Ishikawa (cell line): ENCODE data around the gene TMEFF2.

Experiments used
- CREB1 ChIP-seq: IDR thresholded peaks from 2 replicates; pipeline ENCODE4 v1.6.1; 2012; ENCODE audit warnings: low read depth
- EP300 ChIP-seq: IDR thresholded peaks from 2 replicates; pipeline ENCODE4 v1.6.1; 2012; ENCODE audit warnings: borderline replicate concordance
- FOXM1 ChIP-seq: IDR thresholded peaks from 2 replicates; pipeline ENCODE4 v1.6.1; 2012; ENCODE audit warnings: low read depth, borderline replicate concordance
- NFIC ChIP-seq: IDR thresholded peaks from 2 replicates; pipeline ENCODE4 v1.6.1; 2012
- TEAD4 ChIP-seq: IDR thresholded peaks from 2 replicates; pipeline ENCODE4 v1.6.1; 2012
- ZBTB7A ChIP-seq: IDR thresholded peaks from 2 replicates; pipeline ENCODE4 v1.6.1; 2012; ENCODE audit warnings: low read depth
- TF ChIP-seq, protein P1 (sequence below): IDR thresholded peaks from 2 replicates; pipeline ENCODE4 v1.6.1; 2012

DNA sequence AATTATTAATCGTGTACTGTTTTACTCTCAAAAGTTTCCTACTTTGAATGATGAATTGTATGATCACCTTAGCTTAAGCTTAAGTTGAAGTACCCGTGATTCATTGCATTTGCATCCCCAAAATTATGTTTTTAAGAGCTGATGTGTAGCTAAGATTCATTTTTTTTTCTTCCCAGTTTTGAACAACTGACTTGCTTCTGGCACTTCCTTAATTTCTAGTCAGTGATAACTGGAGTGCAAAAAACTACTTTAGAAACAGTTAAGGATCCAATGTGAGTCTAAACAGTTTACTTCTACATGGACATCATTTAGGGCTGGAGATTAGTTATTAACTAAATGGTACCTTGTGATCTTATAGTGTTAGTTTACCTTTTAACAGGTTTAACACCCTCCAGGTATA, 223.9 kb downstream of the TMEFF2 start:
- TF ChIP-seq, protein P1, sequence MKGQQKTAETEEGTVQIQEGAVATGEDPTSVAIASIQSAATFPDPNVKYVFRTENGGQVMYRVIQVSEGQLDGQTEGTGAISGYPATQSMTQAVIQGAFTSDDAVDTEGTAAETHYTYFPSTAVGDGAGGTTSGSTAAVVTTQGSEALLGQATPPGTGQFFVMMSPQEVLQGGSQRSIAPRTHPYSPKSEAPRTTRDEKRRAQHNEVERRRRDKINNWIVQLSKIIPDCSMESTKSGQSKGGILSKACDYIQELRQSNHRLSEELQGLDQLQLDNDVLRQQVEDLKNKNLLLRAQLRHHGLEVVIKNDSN, result no peak
- no peak for TF ChIP-seq EP300
- TF ChIP-seq NFIC, result no peak
- TF ChIP-seq ZBTB7A, result no peak
- TF ChIP-seq CREB1, result no peak
- TF ChIP-seq FOXM1, result no peak
- TF ChIP-seq TEAD4, result no peak
